Fibroblast of lung (primary cell): ENCODE results near the gene CNOT2.

ENCODE experiments used
- CTCF ChIP-seq, 2 donors: IDR thresholded peaks in 1 of 2; conservative IDR thresholded peaks in 1 of 2; 1 replicate in 1 of 2; 2 replicates in 1 of 2; pipeline ENCODE4 v1.5.1; 2011 to 2012; ENCODE audit warnings: low read length in 2 of 2, control low read depth in 1 of 2, inconsistent platforms in 1 of 2, low read depth in 1 of 2, mild to moderate bottlenecking in 1 of 2
- EZH2 ChIP-seq: IDR thresholded peaks from 2 replicates; pipeline ENCODE4 v1.5.1; 2012; ENCODE audit warnings: low read length, control low read depth, mild to moderate bottlenecking; ENCODE audit errors: missing control alignments

- TF ChIP-seq CTCF (conservative IDR thresholded peaks at IDR 0.05 in 1 of 2, IDR thresholded peaks at IDR 0.05 in 1 of 2; ENCODE audit: low read depth in 1 of 2, low read length in 2 of 2) (no peak), EZH2 (no peak)
Observed at GRCh38 chr12:70329728-70330127, 86.5 kb downstream of the CNOT2 start.
